HG03097 (cell line): ENCODE results near the gene APOA4.

Source experiments
- ATAC-seq: cut with Tn5 transposase; IDR thresholded peaks from one replicate; pipeline ENCODE4 v1.9.1; 2021; ENCODE audit not compliant: unreplicated experiment, low FRiP score

APOA4 gene

DNA sequence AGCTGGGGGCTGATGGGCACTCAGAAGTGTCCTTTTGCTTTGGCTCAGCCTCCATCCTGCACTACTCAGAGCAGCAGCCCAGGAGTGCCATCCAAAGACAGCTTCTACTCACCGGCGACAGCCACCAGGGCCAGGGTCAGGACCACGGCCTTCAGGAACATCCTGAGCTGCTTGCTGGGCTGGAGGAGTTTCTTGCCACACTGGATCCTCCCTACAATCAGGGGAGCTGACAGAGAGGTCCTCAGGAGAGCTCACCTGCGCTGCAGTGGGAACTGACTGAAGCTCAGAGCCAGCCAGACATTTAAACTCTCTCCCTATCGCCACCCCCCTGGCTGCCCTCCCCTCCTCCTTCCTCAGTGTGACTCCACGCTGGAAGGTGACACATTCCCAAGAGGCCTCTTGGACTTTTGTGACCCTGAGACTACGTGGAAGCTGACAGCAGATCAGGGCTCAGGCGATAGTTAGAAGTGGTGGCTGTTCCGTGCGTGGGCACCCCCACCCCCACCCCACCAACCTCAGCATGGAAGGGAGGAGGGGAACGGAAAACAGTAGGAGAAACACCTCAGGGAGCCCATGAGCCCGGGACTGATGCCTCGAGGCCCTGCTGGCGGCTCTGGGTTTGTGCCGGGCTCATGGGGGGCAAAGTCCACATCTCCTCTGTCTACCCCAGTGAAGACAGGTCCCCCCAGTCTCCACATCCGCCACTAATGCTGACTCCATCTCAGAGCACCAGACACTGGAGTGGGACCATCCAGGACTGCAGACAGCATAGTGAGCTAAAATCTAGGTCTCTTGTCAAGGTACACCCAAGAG is at the start of gene APOA4:
Gene APOA4, minus strand, starts transcription at position 274 of the 813 bp plus-strand sequence. Its CDS starts 113 bp downstream, at position 161.
- no peak for ATAC-seq

GRCh38 chr11:116871248-116871647 is 48.1 kb upstream of the APOA4 start:
- ATAC-seq: no peak

DNA sequence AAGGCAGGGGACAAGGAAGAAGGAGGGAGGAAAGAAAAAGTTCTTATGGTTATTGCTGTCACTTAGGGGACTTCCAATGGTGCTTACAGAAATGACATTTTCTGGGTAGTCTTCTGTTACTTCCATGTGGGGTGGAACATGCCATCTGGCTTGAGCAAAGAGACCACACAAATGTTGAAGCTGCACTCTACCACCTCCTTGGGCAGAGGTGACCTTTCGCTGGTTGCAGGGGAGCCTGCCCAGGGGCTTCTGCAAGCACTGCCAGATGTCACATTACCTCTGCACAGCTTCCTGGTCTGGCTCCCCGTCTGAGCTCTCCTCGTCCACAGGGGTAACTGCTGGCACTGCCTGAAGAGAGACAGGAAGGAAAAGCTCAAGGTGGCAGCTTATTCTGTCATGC is 47.0 kb upstream of the APOA4 start:
- no peak for ATAC-seq

DNA sequence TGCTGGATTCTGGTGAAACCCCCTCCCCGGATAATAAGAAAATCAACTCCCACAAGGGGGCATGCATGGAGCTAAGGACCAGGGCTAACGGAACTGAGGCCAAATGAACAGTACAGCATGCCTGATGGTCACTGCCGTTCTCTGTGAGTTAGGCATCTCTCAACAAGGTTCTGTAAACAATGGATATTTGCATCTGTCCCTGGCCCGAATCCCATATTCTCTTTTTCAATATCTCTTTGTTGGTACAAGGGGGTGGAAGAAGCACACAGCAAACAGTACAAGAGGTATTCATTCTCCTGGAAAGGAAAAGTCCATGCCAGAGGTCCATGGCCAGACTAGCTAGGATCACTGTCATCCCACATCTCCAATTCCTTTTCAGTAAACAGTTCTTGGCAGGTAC is 46.5 kb upstream of the APOA4 start:
- ATAC-seq: no peak

DNA sequence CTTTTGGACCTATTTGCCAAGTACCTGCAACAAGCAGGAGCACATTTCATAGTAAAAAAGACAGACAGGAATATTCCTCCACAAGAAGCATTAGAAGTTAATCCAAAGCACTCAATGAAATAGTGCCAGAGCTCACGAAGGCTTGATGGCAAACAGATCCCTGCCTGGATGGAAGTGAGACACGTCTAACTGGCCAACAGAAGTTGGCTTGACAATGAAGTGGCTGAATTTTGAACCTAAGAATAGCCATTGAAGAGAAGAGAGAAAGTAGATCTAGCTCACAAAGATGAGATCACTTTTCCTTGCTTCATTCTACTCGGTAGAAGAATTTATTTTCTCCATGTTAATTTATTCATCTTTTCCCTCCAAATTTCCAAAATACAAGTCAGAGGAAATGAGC is 45.0 kb upstream of the APOA4 start:
- no peak for ATAC-seq

- ATAC-seq: no peak
Observed at GRCh38 chr11:116867619-116868018, 44.5 kb upstream of the APOA4 start.

- no peak for ATAC-seq
Observed at GRCh38 chr11:116866804-116867455, 43.8 kb upstream of the APOA4 start.

- no peak for ATAC-seq
Observed at GRCh38 chr11:116865696-116866095, 42.6 kb upstream of the APOA4 start.

GRCh38 chr11:116864531-116864930 is 41.4 kb upstream of the APOA4 start:
- no peak for ATAC-seq

DNA sequence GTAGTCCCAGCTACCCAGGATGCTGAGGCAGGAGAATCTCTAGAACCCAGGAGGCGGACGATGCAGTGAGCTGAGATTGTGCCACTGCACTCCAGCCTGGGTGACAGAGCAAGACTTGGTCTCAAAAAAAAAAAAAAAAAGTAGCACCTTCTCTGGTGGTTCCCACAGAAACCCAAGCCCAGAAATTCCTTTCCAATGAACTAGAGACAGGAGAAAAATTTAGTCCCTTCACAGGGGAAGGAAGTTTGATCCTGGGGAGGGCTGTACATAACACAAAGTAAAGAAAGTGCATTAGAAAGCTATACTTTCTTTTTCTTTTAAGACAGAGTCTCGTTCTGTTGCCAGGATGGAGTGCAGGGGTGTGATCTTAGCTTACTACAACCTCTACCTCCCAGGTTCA is 39.8 kb upstream of the APOA4 start:
- no peak for ATAC-seq

- ATAC-seq: no peak
Observed at GRCh38 chr11:116862185-116862584, 39.1 kb upstream of the APOA4 start.

GRCh38 chr11:116861539-116861938 is 38.4 kb upstream of the APOA4 start:
- no peak for ATAC-seq

DNA sequence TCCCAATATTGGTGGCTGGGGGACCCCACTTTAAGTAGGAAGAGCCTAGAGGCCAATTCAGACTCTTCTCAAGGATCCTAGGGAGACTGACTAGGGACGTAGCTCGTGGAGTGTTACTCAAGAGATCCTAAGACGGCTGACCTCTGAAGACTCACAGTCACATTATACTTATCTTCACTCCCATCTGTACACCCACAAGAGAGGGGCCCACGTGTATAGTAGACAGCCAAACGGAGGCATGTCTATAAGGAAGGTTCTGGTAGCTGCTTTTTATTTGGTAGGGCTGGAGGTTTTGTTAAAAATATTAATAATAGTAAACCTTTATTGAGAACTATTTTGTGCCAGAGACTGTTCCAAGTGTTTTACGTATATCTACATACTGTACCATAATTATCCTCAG is 37.2 kb upstream of the APOA4 start:
- ATAC-seq: no peak

DNA sequence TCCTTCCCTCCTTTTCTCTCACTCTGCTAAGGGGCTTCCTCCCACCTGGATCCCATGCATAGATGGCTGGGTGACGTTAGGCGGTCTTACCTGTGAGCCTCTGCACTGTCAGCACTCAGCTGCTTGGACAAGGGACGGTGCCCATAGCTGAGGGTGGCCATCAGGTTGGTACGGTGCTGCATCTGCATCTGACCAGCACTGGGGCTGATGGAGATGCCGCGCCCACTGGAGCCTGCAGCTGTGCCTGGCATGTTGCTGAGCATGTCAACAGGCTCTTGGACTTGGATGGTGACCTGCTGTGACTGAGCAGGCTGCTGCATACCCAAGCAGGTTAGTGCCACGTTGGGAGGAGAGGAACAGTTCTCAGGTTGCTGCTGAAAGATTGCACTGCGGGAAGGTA is 36.1 kb upstream of the APOA4 start:
- ATAC-seq: no peak

GRCh38 chr11:116857936-116858335 is 34.8 kb upstream of the APOA4 start:
- ATAC-seq: no peak

DNA sequence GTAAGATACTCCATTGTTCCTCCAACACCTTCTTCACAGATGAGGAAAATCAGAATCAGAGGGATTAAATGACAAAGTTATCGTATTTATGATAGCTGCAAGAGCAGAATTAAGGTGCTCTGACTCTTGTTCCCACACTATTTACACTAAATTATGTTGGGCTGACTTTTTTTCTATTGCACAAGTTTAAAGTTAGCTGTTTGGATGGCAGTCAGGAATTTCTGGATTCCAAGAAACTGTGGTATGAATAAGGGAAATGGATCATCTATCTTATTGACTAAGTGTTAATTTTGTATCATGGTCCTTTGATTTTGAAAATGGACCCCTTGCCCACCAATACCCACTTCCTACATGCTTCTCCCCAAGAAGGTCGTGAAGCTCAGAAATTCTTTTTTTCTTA is 34.2 kb upstream of the APOA4 start:
- ATAC-seq: no peak

- ATAC-seq: no peak
Observed at GRCh38 chr11:116856423-116856822, 33.3 kb upstream of the APOA4 start.

GRCh38 chr11:116855413-116855812 is 32.3 kb upstream of the APOA4 start:
- no peak for ATAC-seq

GRCh38 chr11:116853461-116854073 is 30.5 kb upstream of the APOA4 start:
- peak; percentile 82 for ATAC-seq

DNA sequence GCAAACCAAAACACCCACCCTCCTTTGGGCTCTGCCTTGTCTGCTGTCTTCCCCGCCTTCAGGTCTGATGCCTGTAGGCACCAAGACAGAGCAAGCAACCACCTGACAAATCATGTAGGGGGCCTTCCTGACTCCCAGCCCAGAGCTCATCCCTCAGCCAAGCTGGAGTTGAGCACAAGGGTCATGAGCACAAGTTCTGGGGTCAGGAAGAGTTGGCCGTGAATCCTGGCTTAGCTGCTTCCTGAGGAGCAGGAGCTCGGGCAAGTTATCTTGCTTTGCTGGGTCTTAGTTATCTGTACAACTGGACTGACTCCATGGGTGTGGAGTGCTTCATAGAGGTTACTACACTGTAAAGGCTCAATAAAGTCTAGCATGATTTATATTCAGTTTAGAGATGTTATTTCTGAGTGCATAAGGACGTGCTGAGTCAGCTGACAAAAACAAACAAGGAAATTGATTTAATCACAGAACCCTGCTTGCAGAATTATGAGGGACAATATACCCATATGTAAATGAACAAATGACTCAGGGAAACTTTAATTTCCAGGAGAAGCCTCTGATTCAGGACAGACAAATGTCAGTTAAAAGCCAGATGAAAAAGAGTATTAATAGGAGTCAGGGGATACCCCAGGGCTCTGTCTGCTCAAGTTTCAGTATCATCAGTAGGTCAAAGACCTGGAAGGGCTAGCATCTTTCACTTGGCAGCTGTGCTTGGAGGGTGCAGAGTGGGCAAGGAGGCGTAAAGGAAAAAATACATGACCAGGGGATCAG is 29.3 kb upstream of the APOA4 start:
- ATAC-seq: no peak

GRCh38 chr11:116851626-116852025 is 28.5 kb upstream of the APOA4 start:
- no peak for ATAC-seq
